DND-41 (cell line): ENCODE measurements around the gene TBCK.

Experiments
- ATAC-seq: fragments of 200-7000 bp; cut with Tn5 transposase; 3 replicates; pipeline ENCODE4 v1.9.1; 2021; ENCODE audit warnings: low read depth; ENCODE audit not compliant: insufficient read depth
- DNase-seq: peaks from one replicate; pipeline ENCODE4 v3.0.0-alpha.2; 2020
- H2AFZ ChIP-seq: 2 replicates; pipeline ENCODE4 v1.6.0; 2012; ENCODE audit warnings: low read depth, low read length
- H3K27ac ChIP-seq: 2 replicates; pipeline ENCODE4 v1.5.1; 2012; ENCODE audit warnings: low read length, inconsistent platforms
- H3K27me3 ChIP-seq: fragments of 200-600 bp; sonication (generic); 2 replicates; pipeline ENCODE4 v1.6.0; 2012; ENCODE audit warnings: low read length, mild to moderate bottlenecking, inconsistent platforms; ENCODE audit not compliant: insufficient read depth, poor library complexity
- H3K36me3 ChIP-seq: 2 replicates; pipeline ENCODE4 v1.5.1; 2012; ENCODE audit warnings: low read length, inconsistent platforms; ENCODE audit not compliant: insufficient read depth
- H3K4me1 ChIP-seq: 2 replicates; pipeline ENCODE4 v1.5.1; 2012; ENCODE audit warnings: mild to moderate bottlenecking, low read length; ENCODE audit not compliant: insufficient read depth
- H3K4me2 ChIP-seq: 2 replicates; pipeline ENCODE4 v1.6.0; 2012; ENCODE audit warnings: mild to moderate bottlenecking, moderate library complexity, low read length, inconsistent platforms; ENCODE audit not compliant: insufficient read depth
- H3K4me3 ChIP-seq, 2 experiments: fragments of 200-600 bp in 1 of 2; shearing (Covaris generic) in 1 of 2; 2 replicates each; pipeline ENCODE4 v1.5.1; 2012 to 2016; ENCODE audit warnings: inconsistent platforms in 2 of 2, low read length in 2 of 2, mild to moderate bottlenecking in 2 of 2, low read depth in 1 of 2, moderate library complexity in 1 of 2
- H3K79me2 ChIP-seq: 2 replicates; pipeline ENCODE4 v1.6.0; 2012; ENCODE audit warnings: low read length, inconsistent platforms; ENCODE audit not compliant: insufficient read depth
- H3K9ac ChIP-seq: 2 replicates; pipeline ENCODE4 v1.6.0; 2012; ENCODE audit warnings: low read depth, mild to moderate bottlenecking, inconsistent platforms, low read length, moderate library complexity
- H3K9me3 ChIP-seq: 2 replicates; pipeline ENCODE4 v1.5.1; 2012; ENCODE audit warnings: low read length, moderate library complexity, mild to moderate bottlenecking, inconsistent platforms; ENCODE audit not compliant: insufficient read depth, severe bottlenecking
- H4K20me1 ChIP-seq: 2 replicates; pipeline ENCODE4 v1.6.0; 2012; ENCODE audit warnings: low read length; ENCODE audit not compliant: insufficient read depth
- EZH2 ChIP-seq: IDR thresholded peaks from 3 replicates; pipeline ENCODE4 v1.6.1; 2012; ENCODE audit warnings: borderline replicate concordance, low read depth, mild to moderate bottlenecking, moderate library complexity, low read length, inconsistent platforms; ENCODE audit not compliant: severe bottlenecking
- TF ChIP-seq, protein P1 (sequence below): IDR thresholded peaks from 2 replicates; pipeline ENCODE4 v1.5.1; 2012; ENCODE audit warnings: borderline replicate concordance, low read length, moderate library complexity, mild to moderate bottlenecking; ENCODE audit not compliant: poor library complexity, severe bottlenecking; ENCODE audit errors: extremely low read depth

Gene TBCK

DNA sequence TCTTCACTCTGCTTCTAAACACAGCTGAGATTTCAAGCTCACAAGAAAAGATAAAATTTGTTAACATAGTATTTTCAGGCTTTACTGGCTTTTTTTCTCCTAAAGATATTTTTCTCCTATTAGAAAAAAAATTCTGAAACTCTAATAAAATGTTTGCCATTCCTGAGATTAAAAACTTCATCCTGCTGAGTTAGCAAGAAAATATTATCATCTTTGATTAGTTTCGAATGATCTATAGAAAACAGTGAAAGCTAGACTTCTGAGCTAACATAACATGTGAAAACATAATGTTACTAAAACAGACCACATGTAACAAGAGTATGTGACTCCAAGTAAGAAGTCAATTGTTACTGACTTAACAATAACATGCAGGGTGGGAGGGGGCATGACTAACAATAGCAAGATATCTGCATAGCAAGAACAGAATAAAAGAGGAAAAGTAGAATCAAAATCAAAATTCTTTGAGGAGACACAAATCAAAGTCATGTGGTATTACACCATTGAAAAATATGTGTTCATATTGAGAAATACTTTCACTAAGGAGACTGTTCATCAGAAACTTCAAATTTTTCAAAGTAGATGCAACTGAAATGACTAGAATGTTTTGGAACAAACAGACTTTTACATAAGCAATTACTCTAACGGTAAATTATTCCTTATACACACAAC is 14.5 kb downstream of the TBCK start:
- Histone ChIP-seq H3K4me3 (no peak overlapping the region), H3K4me1 (no peaks in the 10 kb centered on the region), H3K36me3 (peaks cover 5% of the 10 kb centered on the region; the same call in 1 of the 2 replicates), H3K4me2 (no peak overlapping the region), H3K9ac (no peak overlapping the region), H4K20me1 (no peaks in the 10 kb centered on the region), H2AFZ (no peak overlapping the region), H3K27ac (no peak overlapping the region), H3K9me3 (no peaks in the 10 kb centered on the region), H3K79me2 (no peaks in the 10 kb centered on the region), H3K27me3 (no peaks in the 10 kb centered on the region)
- DNase-seq (no peak), ATAC-seq (no peak)
- TF ChIP-seq, protein P1, sequence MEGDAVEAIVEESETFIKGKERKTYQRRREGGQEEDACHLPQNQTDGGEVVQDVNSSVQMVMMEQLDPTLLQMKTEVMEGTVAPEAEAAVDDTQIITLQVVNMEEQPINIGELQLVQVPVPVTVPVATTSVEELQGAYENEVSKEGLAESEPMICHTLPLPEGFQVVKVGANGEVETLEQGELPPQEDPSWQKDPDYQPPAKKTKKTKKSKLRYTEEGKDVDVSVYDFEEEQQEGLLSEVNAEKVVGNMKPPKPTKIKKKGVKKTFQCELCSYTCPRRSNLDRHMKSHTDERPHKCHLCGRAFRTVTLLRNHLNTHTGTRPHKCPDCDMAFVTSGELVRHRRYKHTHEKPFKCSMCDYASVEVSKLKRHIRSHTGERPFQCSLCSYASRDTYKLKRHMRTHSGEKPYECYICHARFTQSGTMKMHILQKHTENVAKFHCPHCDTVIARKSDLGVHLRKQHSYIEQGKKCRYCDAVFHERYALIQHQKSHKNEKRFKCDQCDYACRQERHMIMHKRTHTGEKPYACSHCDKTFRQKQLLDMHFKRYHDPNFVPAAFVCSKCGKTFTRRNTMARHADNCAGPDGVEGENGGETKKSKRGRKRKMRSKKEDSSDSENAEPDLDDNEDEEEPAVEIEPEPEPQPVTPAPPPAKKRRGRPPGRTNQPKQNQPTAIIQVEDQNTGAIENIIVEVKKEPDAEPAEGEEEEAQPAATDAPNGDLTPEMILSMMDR = no peak
- no peak for TF ChIP-seq EZH2

DNA sequence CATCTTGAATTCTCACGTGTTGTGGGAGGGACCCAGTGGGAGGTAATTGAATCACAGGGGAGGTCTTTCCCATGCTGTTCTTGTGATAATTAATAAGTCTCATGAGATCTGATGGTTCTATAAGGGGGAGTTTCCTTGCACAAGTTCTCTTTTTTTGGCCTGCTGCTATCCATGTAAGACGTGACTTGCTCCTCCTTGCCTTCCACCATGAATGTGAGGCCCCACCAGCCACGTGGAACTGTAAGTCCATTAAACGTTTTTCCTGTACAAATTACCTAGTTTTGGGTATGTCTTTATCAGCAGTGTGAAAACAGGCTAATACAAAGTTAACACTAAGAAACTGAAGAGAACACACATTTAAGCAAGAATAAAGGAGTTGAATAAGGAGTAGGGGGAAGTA is 16.0 kb downstream of the TBCK start:
- Histone ChIP-seq H3K79me2 (no peaks in the 10 kb centered on the region), H3K4me1 (no peaks in the 10 kb centered on the region), H3K9me3 (no peaks in the 10 kb centered on the region), H3K36me3 (peaks cover 6% of the 10 kb centered on the region; the same call in 1 of the 2 replicates), H3K4me2 (no peak overlapping the region), H3K27ac (no peak overlapping the region), H4K20me1 (no peaks in the 10 kb centered on the region), H2AFZ (no peak overlapping the region), H3K9ac (no peak overlapping the region), H3K27me3 (no peaks in the 10 kb centered on the region), H3K4me3 (no peak overlapping the region)
- ATAC-seq = no peak
- DNase-seq = no peak
- TF ChIP-seq, protein P1 = no peak
- TF ChIP-seq EZH2 = no peak

DNA sequence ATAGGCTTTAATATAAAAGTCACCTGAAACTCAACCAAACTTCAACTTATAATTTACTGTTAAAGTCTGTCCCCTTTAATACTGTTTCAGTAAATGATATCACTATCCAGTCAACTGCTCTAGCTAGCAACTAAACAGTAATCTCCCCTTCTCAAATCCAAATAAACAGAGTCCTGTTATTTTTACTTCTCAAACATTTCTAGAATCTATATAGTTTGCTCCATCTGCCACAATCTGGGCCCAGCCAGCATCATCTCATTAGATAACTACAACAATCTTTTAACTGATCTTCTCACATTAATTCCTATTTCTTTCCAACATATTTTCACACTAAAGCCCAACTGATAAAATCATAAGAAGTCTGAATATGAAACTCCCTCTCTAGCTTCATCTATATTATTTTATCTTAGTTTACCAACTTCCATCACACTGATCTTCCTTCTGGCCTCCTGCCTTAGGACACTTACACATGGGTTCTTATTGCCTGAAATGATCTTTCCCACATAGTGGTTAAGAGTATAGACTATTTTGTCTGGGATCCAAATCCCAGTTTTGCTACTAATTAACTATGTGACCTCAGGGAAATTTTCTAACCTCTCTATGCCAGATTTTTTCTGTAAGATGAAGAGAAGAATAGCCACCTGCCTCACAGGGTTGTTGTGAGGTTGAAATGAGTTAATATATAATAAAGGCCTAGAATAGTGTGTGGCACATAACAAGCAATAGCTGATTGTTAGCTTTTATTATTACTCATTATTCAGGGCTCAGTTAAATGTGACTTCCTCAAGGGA is 18.6 kb downstream of the TBCK start:
- no peak overlapping the region for H3K4me3 ChIP-seq
- H3K4me1 ChIP-seq = no peaks in the 10 kb centered on the region
- no peak for TF ChIP-seq EZH2
- TF ChIP-seq, protein P1 = no peak
- H3K79me2 ChIP-seq = no peaks in the 10 kb centered on the region
- H3K27ac ChIP-seq = no peak overlapping the region
- H3K27me3 ChIP-seq = no peaks in the 10 kb centered on the region
- H3K9ac ChIP-seq = no peak overlapping the region
- no peak for DNase-seq
- H2AFZ ChIP-seq = no peak overlapping the region
- no peaks in the 10 kb centered on the region for H3K9me3 ChIP-seq
- no peak for ATAC-seq
- H4K20me1 ChIP-seq = no peaks in the 10 kb centered on the region
- no peak overlapping the region for H3K4me2 ChIP-seq
- peaks cover 18% of the 10 kb centered on the region; the same call in 1 of the 2 replicates for H3K36me3 ChIP-seq
